PC-3 (cell line): Measurements from ENCODE around the gene ETV7. TPM values are rescaled to one million over a fixed set of nuclear protein-coding genes. Genes with fewer than 3 reads are reported as not detected.

ENCODE experiments used
- ATAC-seq: fragments of 200-7000 bp; cut with Tn5 transposase; 2 replicates; pipeline ENCODE4 v1.9.1; 2020; ENCODE audit warnings: mild to moderate bottlenecking, moderate library complexity
- BruUV-seq: library from RNA; stranded (reverse); fragments of 400-500 nt; replicated peaks from 2 replicates; lab custom pipeline; 2021; lab: Mats Ljungman, UMichigan
- CTCF ChIA-PET: fragments of 300-600 bp; sonication (Branson Sonifier 250); formaldehyde crosslinking; loops from one replicate; lab custom pipeline; 2022; ENCODE audit warnings: antibody characterized with exemption; lab: Charles Lee
- POLR2A ChIA-PET: fragments of 300-600 bp; sonication (Branson Sonifier 250); formaldehyde crosslinking; loops from one replicate; lab custom pipeline; 2022; ENCODE audit warnings: antibody characterized with exemption; ENCODE audit not compliant: unreplicated experiment; lab: Charles Lee
- DNase-seq: peaks from one replicate; pipeline ENCODE4 v3.0.0-alpha.2; 2015
- H2AFZ ChIP-seq: fragments of 300-600 bp; sonication (generic); 2 replicates; pipeline ENCODE4 v1.6.0; 2016; ENCODE audit warnings: antibody characterized with exemption, low read length
- H3F3A ChIP-seq: fragments of 300-600 bp; sonication (generic); one replicate; pipeline ENCODE4 v1.6.0; 2017; ENCODE audit warnings: antibody characterized with exemption, low read length, control low read depth, mild to moderate bottlenecking; ENCODE audit not compliant: unreplicated experiment
- H3K27ac ChIP-seq: fragments of 300-600 bp; sonication (generic); 2 replicates; pipeline ENCODE4 v1.5.1; 2016; ENCODE audit warnings: mild to moderate bottlenecking, low read length
- H3K27me3 ChIP-seq: fragments of 300-600 bp; sonication (generic); 2 replicates; pipeline ENCODE4 v1.6.1; 2016; ENCODE audit warnings: low read length, mixed read lengths
- H3K36me3 ChIP-seq: fragments of 300-600 bp; sonication (generic); 2 replicates; pipeline ENCODE4 v1.6.1; 2016; ENCODE audit warnings: low read depth, mixed run types, low read length, mixed read lengths
- H3K4me1 ChIP-seq: fragments of 300-600 bp; sonication (generic); 2 replicates; pipeline ENCODE4 v1.5.1; 2016; ENCODE audit warnings: low read length; ENCODE audit not compliant: insufficient read depth
- H3K4me2 ChIP-seq: fragments of 300-600 bp; sonication (generic); 2 replicates; pipeline ENCODE4 v1.6.0; 2016; ENCODE audit warnings: low read length
- H3K4me3 ChIP-seq: fragments of 300-600 bp; sonication (generic); 2 replicates; pipeline ENCODE4 v1.5.1; 2016; ENCODE audit warnings: mild to moderate bottlenecking, low read length, mixed read lengths
- H3K79me2 ChIP-seq: fragments of 300-600 bp; sonication (generic); 2 replicates; pipeline ENCODE4 v1.6.1; 2017; ENCODE audit warnings: low read length, mixed read lengths
- H3K9ac ChIP-seq: fragments of 300-600 bp; sonication (generic); 2 replicates; pipeline ENCODE4 v1.6.0; 2016; ENCODE audit warnings: mild to moderate bottlenecking, low read length
- H3K9me2 ChIP-seq: fragments of 300-600 bp; sonication (generic); replicated peaks from 2 replicates; pipeline ENCODE4 v1.6.1; 2016; ENCODE audit warnings: mixed run types, low read length, mixed read lengths
- H3K9me3 ChIP-seq: fragments of 300-600 bp; sonication (generic); 2 replicates; pipeline ENCODE4 v1.6.1; 2016; ENCODE audit warnings: low read length, mixed read lengths
- H4K20me1 ChIP-seq: fragments of 300-600 bp; sonication (generic); 2 replicates; pipeline ENCODE4 v1.6.1; 2016; ENCODE audit warnings: low read length, mixed read lengths
- EZH2 ChIP-seq: fragments of 300-600 bp; sonication (generic); IDR thresholded peaks from one replicate; pipeline ENCODE4 v1.6.1; 2017; ENCODE audit warnings: antibody characterized with exemption, mild to moderate bottlenecking, low read length; ENCODE audit not compliant: unreplicated experiment
- EZH2phosphoT487 ChIP-seq: fragments of 300-600 bp; sonication (generic); IDR thresholded peaks from 2 replicates; pipeline ENCODE4 v1.6.1; 2018; ENCODE audit warnings: mild to moderate bottlenecking, antibody characterized with exemption, low read length, borderline replicate concordance
- intact Hi-C: fragments of 100-400 bp; cut with micrococcal nuclease; formaldehyde crosslinking; loops from 2 replicates; pipeline ENCODE4 v1.9.0; 2023
- total RNA-seq: library from RNA; depleted of rRNA; stranded (reverse); fragments of >200 nt; gene quantifications from 2 replicates; pipeline ENCODE4 v1.2.3, GENCODE V29; 2014
- TF ChIP-seq, protein P1 (sequence below): fragments of 300-600 bp; sonication (generic); conservative IDR thresholded peaks from 2 replicates; pipeline ENCODE4 v1.5.1; 2017; ENCODE audit warnings: antibody characterized with exemption, low read depth, mild to moderate bottlenecking, low read length

The ETV7 gene
- total RNA-seq, 1 experiment from 2014 or later, result not detected

DNA sequence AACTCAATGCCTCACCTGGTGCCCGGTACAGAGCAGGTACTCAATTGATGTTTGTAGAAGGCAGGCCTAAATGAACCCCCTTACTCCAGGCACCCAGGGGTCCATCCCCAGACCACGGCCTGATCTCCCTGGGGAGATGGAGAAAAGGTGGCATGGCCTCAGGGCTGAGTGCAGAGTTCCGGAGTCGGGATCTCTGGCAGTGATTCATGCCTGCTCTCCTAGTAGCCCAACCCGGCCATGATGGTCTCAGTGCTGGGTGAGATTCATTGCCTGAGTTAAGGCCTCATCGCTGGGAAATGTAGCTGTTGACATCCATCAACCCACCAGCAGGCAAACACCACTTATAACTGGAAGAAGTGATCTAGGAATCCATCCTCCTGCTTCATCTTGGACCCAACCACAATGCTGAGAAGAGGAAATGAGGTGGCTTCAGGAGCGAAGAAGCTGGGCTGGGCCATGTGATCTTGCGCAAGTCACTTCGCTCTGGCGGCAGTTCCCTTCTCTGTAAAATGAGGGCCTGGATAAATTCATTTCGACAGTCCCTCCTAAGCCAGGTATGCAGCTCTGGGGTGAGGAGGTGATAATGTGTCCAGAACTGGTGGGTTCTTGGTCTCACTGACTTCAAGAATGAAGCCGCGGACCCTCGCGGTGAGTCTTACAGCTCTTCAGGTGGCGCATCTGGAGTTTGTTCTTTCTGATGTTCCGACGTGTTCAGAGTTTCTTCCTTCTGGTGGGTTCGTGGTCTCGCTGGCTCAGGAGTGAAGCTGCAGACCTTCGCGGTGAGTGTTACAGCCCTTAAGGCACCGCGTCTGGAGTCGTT, 24.7 kb downstream of the ETV7 start:
- H3K36me3 ChIP-seq, result no peaks in the 10 kb centered on the region
- H3K79me2 ChIP-seq, result no peaks in the 10 kb centered on the region
- no peak overlapping the region for H2AFZ ChIP-seq
- intact Hi-C loops, result no loop called here
- H3F3A ChIP-seq, result no peaks in the 10 kb centered on the region
- POLR2A ChIA-PET, result no interaction called here
- BruUV-seq, result no TSS peak
- H3K27me3 ChIP-seq, result no peaks in the 10 kb centered on the region
- H3K4me1 ChIP-seq, result no peaks in the 10 kb centered on the region
- H3K27ac ChIP-seq, result no peak overlapping the region
- H4K20me1 ChIP-seq, result no peaks in the 10 kb centered on the region
- no peak overlapping the region for H3K4me3 ChIP-seq
- no peaks in the 10 kb centered on the region for H3K9me2 ChIP-seq
- H3K9me3 ChIP-seq, result no peaks in the 10 kb centered on the region
- no peak overlapping the region for H3K4me2 ChIP-seq
- ATAC-seq, result no peak
- DNase-seq, result no peak
- TF ChIP-seq EZH2phosphoT487 (no peak), EZH2 (no peak)
- TF ChIP-seq, protein P1, sequence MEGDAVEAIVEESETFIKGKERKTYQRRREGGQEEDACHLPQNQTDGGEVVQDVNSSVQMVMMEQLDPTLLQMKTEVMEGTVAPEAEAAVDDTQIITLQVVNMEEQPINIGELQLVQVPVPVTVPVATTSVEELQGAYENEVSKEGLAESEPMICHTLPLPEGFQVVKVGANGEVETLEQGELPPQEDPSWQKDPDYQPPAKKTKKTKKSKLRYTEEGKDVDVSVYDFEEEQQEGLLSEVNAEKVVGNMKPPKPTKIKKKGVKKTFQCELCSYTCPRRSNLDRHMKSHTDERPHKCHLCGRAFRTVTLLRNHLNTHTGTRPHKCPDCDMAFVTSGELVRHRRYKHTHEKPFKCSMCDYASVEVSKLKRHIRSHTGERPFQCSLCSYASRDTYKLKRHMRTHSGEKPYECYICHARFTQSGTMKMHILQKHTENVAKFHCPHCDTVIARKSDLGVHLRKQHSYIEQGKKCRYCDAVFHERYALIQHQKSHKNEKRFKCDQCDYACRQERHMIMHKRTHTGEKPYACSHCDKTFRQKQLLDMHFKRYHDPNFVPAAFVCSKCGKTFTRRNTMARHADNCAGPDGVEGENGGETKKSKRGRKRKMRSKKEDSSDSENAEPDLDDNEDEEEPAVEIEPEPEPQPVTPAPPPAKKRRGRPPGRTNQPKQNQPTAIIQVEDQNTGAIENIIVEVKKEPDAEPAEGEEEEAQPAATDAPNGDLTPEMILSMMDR, result no peak
- CTCF ChIA-PET, result interaction anchor here (1.1 kb wide), 1 partner anchor 60 kb away, joined by 6 read pairs; no protein-coding TSS in a partner anchor
- no peak overlapping the region for H3K9ac ChIP-seq

GRCh38 chr6:36361071-36361470, 26.4 kb downstream of the ETV7 start:
- Histone ChIP-seq H4K20me1 (no peaks in the 10 kb centered on the region), H3K9me2 (no peaks in the 10 kb centered on the region), H3K4me3 (no peak overlapping the region), H2AFZ (no peak overlapping the region), H3K79me2 (no peaks in the 10 kb centered on the region), H3F3A (no peaks in the 10 kb centered on the region), H3K27ac (no peak overlapping the region), H3K4me1 (no peaks in the 10 kb centered on the region), H3K27me3 (no peaks in the 10 kb centered on the region), H3K36me3 (no peaks in the 10 kb centered on the region), H3K9ac (no peak overlapping the region), H3K4me2 (0 out of 2 replicates have a peak overlapping the region, but pooled peaks have one; percentile 54), H3K9me3 (no peaks in the 10 kb centered on the region)
- ChIA-PET POLR2A (no interaction called here), CTCF (no interaction called here)
- DNase-seq, result no peak
- BruUV-seq, result no TSS peak
- no peak for ATAC-seq
- intact Hi-C loops, result loop anchor here (2.0 kb wide), 1 partner anchor 236 kb away; no protein-coding TSS in a partner anchor
- no peak for TF ChIP-seq EZH2phosphoT487
- TF ChIP-seq, protein P1, result no peak
- no peak for TF ChIP-seq EZH2
